GM12891 (cell line): Measurements from ENCODE around the gene PDZD2.

ENCODE experiments used
- DNase-seq: peaks from one replicate; pipeline ENCODE4 v3.0.0; 2011; ENCODE audit warnings: low spot score; ENCODE audit not compliant: insufficient read length
- FAIRE-seq: peaks from 2 replicates; lab custom pipeline; 2011; peaks lifted over from hg19 to GRCh38; lab: Jason Lieb, UNC
- PAX5 ChIP-seq: IDR thresholded peaks from 2 replicates; pipeline ENCODE4 v1.6.1; 2011; ENCODE audit warnings: low read length, moderate library complexity, mild to moderate bottlenecking; ENCODE audit not compliant: insufficient read depth, severe bottlenecking
- POLR2A ChIP-seq: IDR thresholded peaks from 2 replicates; pipeline ENCODE4 v1.6.1; 2011; ENCODE audit warnings: low read depth, low read length, control low read depth
- POLR2AphosphoS5 ChIP-seq: IDR thresholded peaks from 2 replicates; pipeline ENCODE4 v1.6.1; 2011; ENCODE audit warnings: low read depth, low read length, control low read depth
- POU2F2 ChIP-seq: IDR thresholded peaks from 2 replicates; pipeline ENCODE4 v1.6.1; 2011; ENCODE audit warnings: low read depth, mild to moderate bottlenecking, control low read depth, low read length, moderate library complexity
- SPI1 ChIP-seq: IDR thresholded peaks from 2 replicates; pipeline ENCODE4 v1.6.1; 2011; ENCODE audit warnings: low read depth, low read length, control low read depth
- TAF1 ChIP-seq: IDR thresholded peaks from 2 replicates; pipeline ENCODE4 v1.6.1; 2011; ENCODE audit warnings: low read depth, low read length, control low read depth

The PDZD2 gene

GRCh38 chr5:31863991-31864411, 225.1 kb downstream of the PDZD2 start:
- FAIRE-seq = no peak
- DNase-seq = no peak
- no peak for TF ChIP-seq POU2F2
- TF ChIP-seq SPI1 = no peak
- no peak for TF ChIP-seq TAF1
- no peak for TF ChIP-seq PAX5
- no peak for TF ChIP-seq POLR2A
- no peak for TF ChIP-seq POLR2AphosphoS5

DNA sequence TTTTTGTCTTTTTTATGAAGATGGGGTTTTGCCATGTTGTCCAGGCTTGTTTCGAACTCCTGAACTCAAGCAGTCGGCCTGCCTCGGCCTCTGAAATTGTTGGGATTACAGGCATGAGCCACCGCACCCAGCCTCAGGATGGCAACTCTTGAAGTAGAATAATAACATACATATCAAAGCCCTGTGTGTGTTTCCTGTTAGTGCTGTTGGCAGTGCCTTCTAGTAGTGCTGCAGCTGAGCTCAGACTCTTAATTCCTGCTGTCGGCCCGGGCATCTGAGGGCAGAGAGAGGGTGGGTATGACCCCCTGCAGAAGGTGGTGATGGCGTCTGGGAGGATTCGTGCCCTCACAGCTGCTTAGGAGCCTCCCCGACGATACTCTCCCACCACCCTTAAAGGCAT, 227.2 kb downstream of the PDZD2 start:
- FAIRE-seq (no peak), DNase-seq (no peak)
- TF ChIP-seq POLR2A (no peak), SPI1 (no peak), PAX5 (no peak), POU2F2 (no peak), TAF1 (no peak), POLR2AphosphoS5 (no peak)

GRCh38 chr5:31867219-31867618, 228.3 kb downstream of the PDZD2 start:
- no peak for FAIRE-seq
- TF ChIP-seq TAF1 (no peak), SPI1 (no peak), POU2F2 (no peak)

DNA sequence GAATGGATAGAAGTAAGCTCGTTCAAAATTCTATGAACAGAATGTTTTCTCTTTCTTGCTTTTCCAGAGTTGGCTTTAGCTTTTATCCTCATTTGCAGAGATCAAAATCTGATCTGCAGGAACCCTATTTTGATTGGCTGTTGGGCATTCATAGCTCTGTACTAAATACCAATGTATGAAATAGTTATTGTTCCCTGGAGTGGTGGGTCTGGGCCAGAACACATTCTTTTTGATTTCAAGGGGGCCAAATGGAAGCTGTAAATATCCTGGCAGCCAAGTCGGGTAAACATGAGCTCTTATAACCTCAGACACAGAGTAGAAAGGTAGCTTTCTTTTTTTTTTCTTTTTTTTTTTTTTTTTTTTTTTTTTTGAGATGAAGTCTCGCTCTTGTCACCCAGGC, 241.5 kb downstream of the PDZD2 start:
- TF ChIP-seq POU2F2 (no peak), TAF1 (no peak), POLR2A (no peak), SPI1 (no peak), PAX5 (no peak), POLR2AphosphoS5 (no peak)

More at GRCh38 chr5:31867219-31867618, 228.3 kb downstream of the PDZD2 start:
- DNase-seq = no peak

GRCh38 chr5:31884896-31885295, 246.0 kb downstream of the PDZD2 start:
- no peak for FAIRE-seq
- DNase-seq = no peak
- TF ChIP-seq POLR2AphosphoS5 (no peak), PAX5 (no peak), POU2F2 (no peak)

More for the DNA sequence above, 241.5 kb downstream of the PDZD2 start:
- DNase-seq (no peak), FAIRE-seq (no peak)

GRCh38 chr5:31886206-31886605, 247.3 kb downstream of the PDZD2 start:
- TF ChIP-seq POU2F2 (no peak), POLR2AphosphoS5 (no peak)
- FAIRE-seq = no peak
- no peak for DNase-seq

DNA sequence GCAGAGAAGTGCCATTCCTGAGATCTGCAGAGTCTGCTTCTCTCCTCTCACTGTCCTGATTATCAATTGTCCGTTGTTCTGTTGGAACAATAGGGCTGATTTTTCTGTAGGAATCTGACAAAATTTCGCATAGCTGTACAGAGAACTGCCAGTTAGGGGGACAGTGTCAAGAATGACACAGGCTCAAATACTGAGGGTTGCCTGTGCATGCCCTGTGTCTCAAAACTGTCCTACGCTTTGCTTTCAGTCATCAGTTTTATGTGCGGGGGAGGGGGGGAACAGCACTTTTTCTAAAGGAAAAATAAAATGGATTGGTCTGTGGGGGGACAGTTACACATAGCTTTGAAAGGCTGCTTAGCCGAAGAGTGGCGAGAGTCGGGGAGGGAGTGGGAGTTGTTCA, 248.6 kb downstream of the PDZD2 start:
- FAIRE-seq (no peak), DNase-seq (no peak)
- no peak for TF ChIP-seq POLR2AphosphoS5
- no peak for TF ChIP-seq PAX5
- no peak for TF ChIP-seq POU2F2
- no peak for TF ChIP-seq TAF1
- TF ChIP-seq SPI1 = no peak
- no peak for TF ChIP-seq POLR2A

DNA sequence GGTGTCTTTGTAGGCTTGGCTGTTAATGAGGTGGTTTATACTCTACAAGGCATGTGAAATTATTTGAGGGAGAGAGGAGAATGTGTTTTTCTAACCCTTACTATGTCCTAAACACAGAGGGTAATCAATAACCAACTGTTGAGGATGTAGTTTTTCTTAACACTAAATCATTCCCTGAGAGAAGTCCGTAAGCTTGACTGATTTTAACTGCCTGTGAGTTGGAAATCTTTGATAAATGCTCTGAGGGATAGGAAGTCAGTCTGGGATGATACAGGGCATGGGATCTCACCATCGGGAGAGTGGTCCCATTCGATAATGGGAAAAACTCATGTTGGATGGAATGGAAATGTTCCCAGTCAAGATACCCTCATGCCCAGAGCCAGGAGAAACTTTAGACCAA, 249.6 kb downstream of the PDZD2 start:
- FAIRE-seq = no peak
- no peak for TF ChIP-seq POLR2AphosphoS5
- TF ChIP-seq POLR2A = no peak
- no peak for TF ChIP-seq POU2F2
- no peak for TF ChIP-seq TAF1
- TF ChIP-seq PAX5 = no peak
- TF ChIP-seq SPI1 = no peak
- DNase-seq = no peak

- no peak for FAIRE-seq
- TF ChIP-seq POLR2A = no peak
- no peak for TF ChIP-seq SPI1
- no peak for TF ChIP-seq POU2F2
- no peak for TF ChIP-seq TAF1
- no peak for TF ChIP-seq POLR2AphosphoS5
- no peak for TF ChIP-seq PAX5
- no peak for DNase-seq
Measured at GRCh38 chr5:31889001-31889561, 250.2 kb downstream of the PDZD2 start.

DNA sequence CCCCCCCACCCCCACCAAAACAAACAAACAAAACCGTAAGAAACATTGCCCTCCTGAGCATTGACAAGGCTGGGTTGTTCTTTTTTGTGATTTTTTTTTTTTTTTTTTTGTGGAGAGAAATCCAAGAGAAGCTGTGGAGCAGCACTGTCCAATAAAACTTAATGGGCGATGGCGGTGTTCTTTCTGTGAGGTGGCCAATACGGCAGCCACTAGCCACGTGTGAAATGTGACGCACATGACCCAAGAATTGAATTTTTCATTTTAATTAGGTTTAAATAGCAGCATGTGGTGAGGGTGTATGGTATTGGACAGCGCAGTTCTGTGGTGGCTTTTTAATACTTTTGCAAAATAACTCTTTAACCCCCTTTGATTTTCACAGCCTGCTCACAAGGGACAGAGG, 251.1 kb downstream of the PDZD2 start:
- no peak for TF ChIP-seq POLR2A
- FAIRE-seq (no peak), DNase-seq (no peak)

DNA sequence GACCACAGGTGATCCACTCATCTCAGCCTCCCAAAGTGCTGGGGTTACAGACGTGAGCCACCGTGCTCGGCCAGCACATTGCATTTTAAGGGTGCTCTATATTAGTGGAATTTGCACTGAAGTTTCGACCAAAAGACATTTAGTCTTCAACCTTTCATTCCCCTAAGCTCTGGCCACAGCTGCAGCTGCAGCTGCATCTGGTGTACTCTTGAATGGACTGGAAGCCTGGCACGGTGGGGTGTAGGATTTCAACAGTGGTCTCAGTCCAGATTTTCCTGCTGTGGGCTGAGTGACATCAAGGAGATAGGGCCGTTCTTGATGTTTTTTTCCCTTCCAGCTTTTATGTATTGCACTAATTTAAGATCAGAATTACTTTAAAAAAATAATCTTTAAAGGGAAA, 255.2 kb downstream of the PDZD2 start:
- FAIRE-seq (no peak), DNase-seq (no peak)
- TF ChIP-seq PAX5 (no peak), POLR2AphosphoS5 (no peak), POU2F2 (no peak), POLR2A (no peak), TAF1 (no peak)
